Measurements from ENCODE around the gene CPA1. TPM values are rescaled to one million over a fixed set of nuclear protein-coding genes. Genes with fewer than 3 reads are reported as not detected.

The CPA1 gene
- total and polyA plus RNA-seq, 12 donors = 0.35 to 3.8 (median 2.7) TPM; not detected in 4

GRCh38 chr7:130415006-130415405, 34.7 kb downstream of the CPA1 start:
- H3K27me3 ChIP-seq = no peaks in the 10 kb centered on the region
- intact Hi-C loops (cut with DNase I) = no loop called here
- DNase-seq (no peak), ATAC-seq (no peak)
- H3K36me3 ChIP-seq = peaks cover 0 to 5% (median 0%) of the 10 kb centered on the region in 9 donors
- TF ChIP-seq, protein P1, sequence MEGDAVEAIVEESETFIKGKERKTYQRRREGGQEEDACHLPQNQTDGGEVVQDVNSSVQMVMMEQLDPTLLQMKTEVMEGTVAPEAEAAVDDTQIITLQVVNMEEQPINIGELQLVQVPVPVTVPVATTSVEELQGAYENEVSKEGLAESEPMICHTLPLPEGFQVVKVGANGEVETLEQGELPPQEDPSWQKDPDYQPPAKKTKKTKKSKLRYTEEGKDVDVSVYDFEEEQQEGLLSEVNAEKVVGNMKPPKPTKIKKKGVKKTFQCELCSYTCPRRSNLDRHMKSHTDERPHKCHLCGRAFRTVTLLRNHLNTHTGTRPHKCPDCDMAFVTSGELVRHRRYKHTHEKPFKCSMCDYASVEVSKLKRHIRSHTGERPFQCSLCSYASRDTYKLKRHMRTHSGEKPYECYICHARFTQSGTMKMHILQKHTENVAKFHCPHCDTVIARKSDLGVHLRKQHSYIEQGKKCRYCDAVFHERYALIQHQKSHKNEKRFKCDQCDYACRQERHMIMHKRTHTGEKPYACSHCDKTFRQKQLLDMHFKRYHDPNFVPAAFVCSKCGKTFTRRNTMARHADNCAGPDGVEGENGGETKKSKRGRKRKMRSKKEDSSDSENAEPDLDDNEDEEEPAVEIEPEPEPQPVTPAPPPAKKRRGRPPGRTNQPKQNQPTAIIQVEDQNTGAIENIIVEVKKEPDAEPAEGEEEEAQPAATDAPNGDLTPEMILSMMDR (IDR thresholded peaks at IDR 0.05) = no peak
- H3K4me1 ChIP-seq = no peaks in the 10 kb centered on the region
- H3K4me3 ChIP-seq = no peak overlapping the region
- H3K9me3 ChIP-seq = no peaks in the 10 kb centered on the region
- H3K27ac ChIP-seq = no peak overlapping the region

- Histone ChIP-seq H3K36me3 (peaks cover 0 to 7% (median 0%) of the 10 kb centered on the region in 9 donors), H3K27me3 (no peaks in the 10 kb centered on the region), H3K4me3 (no peak overlapping the region), H3K9me3 (no peaks in the 10 kb centered on the region), H3K27ac (no peak overlapping the region), H3K4me1 (peaks cover 0 to 5% (median 0%) of the 10 kb centered on the region in 9 donors)
- 76 to 78% methylated on average over 5 of the region's 5 CpGs for WGBS, 2 donors
- TF ChIP-seq, protein P1 (IDR thresholded peaks at IDR 0.05) = no peak
- no peak for DNase-seq
- no peak for ATAC-seq
- intact Hi-C loops (cut with DNase I) = no loop called here
These were observed 36.9 kb downstream of the CPA1 start for GRCh38 chr7:130417213-130417612.

GRCh38 chr7:130418306-130418705, 38.0 kb downstream of the CPA1 start:
- peaks cover 0 to 7% (median 0%) of the 10 kb centered on the region in 9 donors for H3K36me3 ChIP-seq
- no peak overlapping the region for H3K27ac ChIP-seq
- no peaks in the 10 kb centered on the region for H3K9me3 ChIP-seq
- no peak for ATAC-seq
- peaks cover 0 to 5% (median 0%) of the 10 kb centered on the region in 9 donors for H3K4me1 ChIP-seq
- no peak for DNase-seq
- H3K4me3 ChIP-seq = no peak overlapping the region
- intact Hi-C loops (cut with DNase I) = no loop called here
- TF ChIP-seq, protein P1 (IDR thresholded peaks at IDR 0.05) = no peak
- 98 to 99% methylated on average over 7 of the region's 7 CpGs for WGBS, 2 donors
- H3K27me3 ChIP-seq = no peaks in the 10 kb centered on the region

- Histone ChIP-seq H3K4me3 (no peak overlapping the region), H3K27me3 (no peaks in the 10 kb centered on the region), H3K9me3 (no peaks in the 10 kb centered on the region), H3K27ac (no peak overlapping the region), H3K4me1 (peaks cover 0 to 5% (median 0%) of the 10 kb centered on the region in 9 donors), H3K36me3 (peaks cover 0 to 7% (median 0%) of the 10 kb centered on the region in 9 donors)
- DNase-seq (no peak), ATAC-seq (no peak)
- WGBS, 2 donors = 80 to 83% methylated on average over 5 of the region's 5 CpGs
- intact Hi-C loops (cut with DNase I) = loop anchor here in 2 of 10 donors (10.0 kb wide), 2 partner anchors 55 to 65 kb away; no protein-coding TSS in a partner anchor
- TF ChIP-seq, protein P1 (IDR thresholded peaks at IDR 0.05) = no peak
These were observed 39.4 kb downstream of the CPA1 start for GRCh38 chr7:130419658-130420057.

Data from heart right ventricle (tissue), 16 donors.